ENCODE results near the gene EYS. TPM values are rescaled to one million over a fixed set of nuclear protein-coding genes. Genes with fewer than 3 reads are reported as not detected.

EYS gene
- total and polyA plus RNA-seq, 4 donors: 0.08 to 0.63 (median 0.36) TPM

DNA sequence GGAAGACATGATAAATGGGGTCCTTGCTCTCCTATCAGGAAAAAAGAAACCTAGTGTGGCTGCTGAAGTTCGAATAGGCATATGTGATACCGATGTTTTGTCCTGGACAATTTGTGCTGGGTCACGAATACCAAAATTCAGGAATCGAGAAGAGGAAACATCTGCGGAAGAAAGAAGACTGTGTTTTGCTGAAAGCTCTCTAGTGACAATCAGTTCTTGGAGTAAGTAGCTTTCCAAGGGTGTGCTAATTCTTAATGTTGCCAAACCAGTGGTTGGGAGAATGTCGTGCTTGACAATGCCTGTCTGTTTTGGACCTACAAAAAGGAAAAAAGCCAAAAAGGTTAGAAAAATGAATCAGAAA, 1115.4 kb downstream of the EYS start (continued):
- TF ChIP-seq REST (IDR thresholded peaks at IDR 0.05) (no peak), EGR1 (IDR thresholded peaks at IDR 0.05; ENCODE audit: low read depth in 2 of 2) (no peak), ATF3 (IDR thresholded peaks at IDR 0.05) (no peak), CTCF (IDR thresholded peaks at IDR 0.05; ENCODE audit: low read depth, low read length, missing input control) (no peak)

GRCh38 chr6:64590965-64591675, 1115.9 kb downstream of the EYS start:
- Histone ChIP-seq H3K36me3 (ENCODE audit: control insufficient read depth in 4 of 4, insufficient read depth in 3 of 4, low read depth in 1 of 4, low read length in 3 of 4) (no peaks in the 10 kb centered on the region), H3K4me3 (ENCODE audit: low read depth in 1 of 3, low read length in 3 of 3) (no peak overlapping the region), H3K9me3 (ENCODE audit: control insufficient read depth in 4 of 4, low read length in 3 of 4) (peaks cover 0 to 2% (median under 1%) of the 10 kb centered on the region in 4 donors), H3K27me3 (ENCODE audit: control insufficient read depth in 4 of 4, insufficient read depth in 4 of 4, low read length in 3 of 4) (no peaks in the 10 kb centered on the region), H3K27ac (ENCODE audit: low read depth in 1 of 2, low read length in 2 of 2) (no peak overlapping the region), H3K4me1 (ENCODE audit: control insufficient read depth in 4 of 4, insufficient read depth in 4 of 4, low read length in 3 of 4) (no peaks in the 10 kb centered on the region), H3K9ac (ENCODE audit: low read depth in 1 of 2, low read length in 2 of 2) (no peak overlapping the region)
- no peak for DNase-seq (ENCODE audit: low spot score)
- TF ChIP-seq REST (IDR thresholded peaks at IDR 0.05) (no peak), TAF1 (conservative IDR thresholded peaks at IDR 0.05) (no peak), CTCF (IDR thresholded peaks at IDR 0.05; ENCODE audit: low read depth, low read length, missing input control) (no peak), RXRA (IDR thresholded peaks at IDR 0.05) (no peak), SP1 (IDR thresholded peaks at IDR 0.05) (no peak)
- WGBS: 50% methylated on average over 6 of the region's 6 CpGs
